Coronary artery (tissue), 2 donors: ENCODE data around the gene CCDC50.

Source experiments
- DNase-seq: peaks from one replicate; pipeline ENCODE4 v3.0.0-alpha.2; 2017; ENCODE audit warnings: low spot score
- H3K27ac ChIP-seq, 2 donors: fragments of 200-600 bp; sonication (generic); one replicate each; pipeline ENCODE4 v1.5.1; 2016 to 2019
- H3K4me3 ChIP-seq: fragments of 200-600 bp; sonication (generic); 2 replicates; pipeline ENCODE4 v1.5.1; 2016; ENCODE audit warnings: mild to moderate bottlenecking, moderate library complexity
- CTCF ChIP-seq: fragments of 200-600 bp; sonication (generic); IDR thresholded peaks from one replicate; pipeline ENCODE4 v1.5.1; 2019; ENCODE audit warnings: antibody characterized with exemption

Gene CCDC50

DNA sequence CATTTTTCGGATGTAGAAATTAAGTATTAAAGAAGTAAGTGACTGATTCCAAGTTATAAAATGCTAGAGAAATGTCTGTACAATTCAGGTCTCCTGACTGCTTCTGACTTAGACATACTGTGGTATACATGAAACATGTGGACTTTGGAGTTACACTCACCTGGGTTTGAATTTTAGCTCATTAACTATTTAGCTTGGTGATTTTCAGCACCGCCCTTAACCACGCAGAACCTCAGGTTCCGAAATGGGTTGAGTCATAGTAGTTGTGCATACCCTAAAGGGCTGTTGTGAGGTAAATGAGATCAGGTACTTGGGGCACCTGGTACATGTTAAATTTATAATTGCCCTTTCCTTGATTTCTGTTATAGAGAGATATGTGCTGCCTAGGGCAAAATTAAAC, 34.0 kb downstream of the CCDC50 start:
- TF ChIP-seq CTCF, result no peak
- no peak overlapping the region for H3K27ac ChIP-seq

GRCh38 chr3:191366675-191367074, 37.5 kb downstream of the CCDC50 start:
- no peak overlapping the region for H3K4me3 ChIP-seq
- no peak for TF ChIP-seq CTCF
- DNase-seq, result no peak
- no peak overlapping the region for H3K27ac ChIP-seq

More for the DNA sequence above, 34.0 kb downstream of the CCDC50 start:
- no peak overlapping the region for H3K4me3 ChIP-seq
- DNase-seq, result no peak

GRCh38 chr3:191368755-191369615, 39.8 kb downstream of the CCDC50 start:
- Histone ChIP-seq H3K4me3 (no peak overlapping the region), H3K27ac (no peak overlapping the region)
- no peak for DNase-seq
- TF ChIP-seq CTCF, result no peak

DNA sequence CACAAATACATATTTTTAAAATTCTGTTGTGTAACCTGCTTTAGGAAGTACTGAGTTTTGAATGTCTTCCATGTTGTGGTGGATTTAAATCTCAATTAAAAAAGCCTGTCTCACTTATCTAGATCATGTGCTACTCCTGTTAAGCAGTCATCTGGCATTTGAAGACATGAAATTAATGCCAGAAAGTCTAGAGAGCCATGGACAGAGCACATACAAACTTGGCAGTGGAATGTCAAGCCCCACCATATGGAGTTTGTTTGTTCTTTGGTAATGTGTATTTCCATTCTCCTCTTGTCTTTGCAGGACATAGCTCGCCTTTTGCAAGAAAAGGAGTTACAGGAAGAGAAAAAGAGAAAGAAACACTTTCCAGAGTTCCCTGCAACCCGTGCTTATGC, 40.4 kb downstream of the CCDC50 start:
- no peak for TF ChIP-seq CTCF
- Histone ChIP-seq H3K4me3 (no peak overlapping the region), H3K27ac (no peak overlapping the region)
- DNase-seq, result no peak

DNA sequence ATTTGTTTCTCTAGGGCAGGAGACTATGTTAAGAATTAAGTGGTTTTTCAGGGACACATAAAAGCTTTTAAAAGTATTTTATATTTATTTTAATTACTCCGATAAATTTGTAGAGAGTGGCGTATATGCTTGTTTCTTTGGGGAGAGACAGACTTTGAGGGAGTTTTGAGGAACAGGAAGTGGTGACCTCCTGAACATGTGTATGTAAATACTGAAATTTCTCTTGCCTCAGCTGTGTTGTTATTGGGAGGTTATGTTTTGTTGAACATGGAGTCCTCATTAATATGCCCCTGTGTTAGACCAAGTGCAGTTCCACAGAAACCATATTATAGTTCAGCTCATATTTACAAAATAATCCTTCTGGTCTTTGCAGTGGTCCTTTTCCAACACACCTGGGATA, 42.9 kb downstream of the CCDC50 start:
- no peak for DNase-seq
- TF ChIP-seq CTCF, result no peak
- Histone ChIP-seq H3K4me3 (no peak overlapping the region), H3K27ac (no peak overlapping the region)

DNA sequence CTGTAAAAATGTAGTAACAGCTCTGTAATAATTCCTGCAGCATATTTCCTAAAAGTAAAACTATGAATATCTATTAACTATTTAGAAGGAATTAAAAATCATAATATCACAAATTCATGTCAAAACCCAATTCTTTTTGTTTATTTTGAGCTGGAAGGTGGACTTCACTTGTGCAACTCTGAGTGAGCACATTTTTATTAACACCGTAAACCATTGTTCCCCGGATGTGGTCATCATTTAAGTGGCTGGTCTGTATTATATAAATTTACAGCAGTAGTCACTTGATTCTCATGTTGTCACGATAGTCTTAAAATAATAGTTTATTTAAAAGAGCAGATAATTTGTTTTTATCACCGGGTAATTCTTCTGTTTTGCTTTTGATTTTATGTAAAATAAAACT, 44.1 kb downstream of the CCDC50 start:
- Histone ChIP-seq H3K4me3 (no peak overlapping the region), H3K27ac (no peak overlapping the region)
- no peak for DNase-seq
- no peak for TF ChIP-seq CTCF

DNA sequence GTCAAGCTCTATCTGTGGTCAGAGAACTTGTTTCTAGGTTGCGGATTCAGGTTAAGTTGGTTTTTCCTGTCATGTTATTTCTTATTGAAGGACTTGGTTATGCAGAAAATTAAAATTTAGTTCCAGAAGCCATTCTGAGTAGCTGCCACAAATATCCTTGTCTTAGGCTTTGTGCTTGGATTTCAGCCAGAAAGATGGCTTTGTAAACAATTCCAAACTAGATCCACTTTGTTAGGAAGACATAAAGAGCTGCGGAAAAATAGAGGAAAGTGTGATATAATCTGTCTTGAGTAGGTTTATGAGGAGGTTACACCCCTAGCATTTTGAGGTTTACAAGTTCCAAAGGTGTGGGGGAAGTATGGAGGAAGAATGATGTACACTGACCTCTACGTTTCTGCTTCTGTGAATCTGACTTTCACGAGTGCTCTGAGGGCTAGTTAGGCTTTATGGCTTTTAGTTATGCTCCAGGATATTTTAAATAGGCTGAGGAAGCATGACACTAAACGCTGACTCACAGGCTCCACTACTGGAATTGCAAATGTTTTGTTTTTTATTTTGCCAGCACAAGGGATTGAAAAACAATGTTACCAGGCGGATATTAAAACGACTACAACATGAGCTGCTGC, 47.4 kb downstream of the CCDC50 start:
- TF ChIP-seq CTCF, result no peak
- Histone ChIP-seq H3K27ac (peak overlapping the region; percentile 43 to 53), H3K4me3 (no peak overlapping the region)
- DNase-seq, result no peak
